Right cardiac atrium (tissue), 5 donors: ENCODE results near the gene PPP1R16B. TPM values are rescaled to one million over a fixed set of nuclear protein-coding genes. Genes with fewer than 3 reads are reported as not detected.
A peak's percentile ranks its signal among the peaks of the same experiment; 100 is the strongest.
"Not testable (repeated sequence)": the region's sequence is repeated elsewhere in the genome, so short reads cannot be mapped to it uniquely, and the experiment has no call there.

Experiments
- ATAC-seq, 2 donors: fragments of 200-7000 bp; cut with Tn5 transposase; one replicate each; pipeline versions ENCODE4 v1.8.0 to v1.9.1; 2020; ENCODE audit warnings: moderate library complexity in 2 of 2, mild to moderate bottlenecking in 1 of 2
- DNase-seq, 3 donors: peaks; one replicate each; pipeline ENCODE4 v3.0.0-alpha.2; 2020
- H3K27ac ChIP-seq: one replicate; pipeline ENCODE4 v1.5.1; 2013; ENCODE audit warnings: mild to moderate bottlenecking, low read length, control low read depth, moderate library complexity
- H3K27me3 ChIP-seq: one replicate; pipeline ENCODE4 v1.6.1; 2013; ENCODE audit not compliant: control insufficient read depth, insufficient read depth
- H3K4me1 ChIP-seq: one replicate; pipeline ENCODE4 v1.6.1; 2013; ENCODE audit warnings: low read length; ENCODE audit not compliant: control insufficient read depth, insufficient read depth
- H3K4me3 ChIP-seq: one replicate; pipeline ENCODE4 v1.5.1; 2013; ENCODE audit warnings: low read length, control low read depth
- H3K9me3 ChIP-seq: one replicate; pipeline ENCODE4 v1.6.1; 2013; ENCODE audit warnings: low read length; ENCODE audit not compliant: control insufficient read depth
- WGBS: extraction: QIAGEN DNeasy Blood & Tissue Kit; methylation state at CpG from one replicate; pipeline ENCODE4 v1.1.7; 2013; 5-methylcytosine and 5-hydroxymethylcytosine counted together
- intact Hi-C, 4 donors: fragments of 100-400 bp; cut with DNase I; formaldehyde crosslinking; loops; one replicate each; pipeline versions ENCODE4 v1.11.0 to v1.14.0; 2022 to 2023
- polyA plus RNA-seq: library from polyadenylated mRNA; stranded (reverse); fragments of 200-250 nt; gene quantifications from one replicate; pipeline ENCODE4 v1.2.3, GENCODE V29; 2013
- total RNA-seq, 4 donors: library from RNA; stranded (reverse); fragmentation: NEBNext Ultra II Directional; extraction: Animal tissue kit (Norgen Biotek cat#: 25700); gene quantifications; one replicate each; pipeline ENCODE4 v1.2.1, GENCODE V29; 2021
- donor health status: healthy with polysubstance abuse.
- donor health status: DM: no; HTN: yes; CAD: no.
- donor health status: DM: no; HTN: no; CAD: no.
- donor health status: DM: no; HTN: yes; CAD: no; lungs with severe emphysema.
- donor health status: DM: yes; HTN: yes; CAD: no.

Gene PPP1R16B
- total and polyA plus RNA-seq, 5 donors: 4.9 to 9.1 (median 5.5) TPM

DNA sequence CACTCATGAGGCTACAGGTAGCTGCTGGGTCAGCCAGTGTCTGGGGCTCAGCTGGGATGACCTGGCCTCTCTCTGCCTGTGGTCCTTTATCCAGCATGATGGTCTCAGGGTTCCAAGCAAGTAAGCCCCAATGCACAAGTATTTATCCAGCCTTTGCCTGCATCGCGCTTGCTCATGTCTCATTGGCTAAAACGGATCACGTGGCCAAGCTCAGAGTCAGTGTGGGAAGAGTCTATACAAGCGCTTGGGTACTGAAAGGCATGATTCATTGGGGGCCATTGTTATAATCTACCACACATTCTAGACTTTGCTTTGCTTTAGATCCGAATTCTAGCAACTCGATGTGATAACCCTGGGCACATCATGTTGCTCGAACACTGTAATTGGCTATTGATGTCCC is 48.3 kb downstream of the PPP1R16B start:
- DNase-seq (no peak), ATAC-seq (no peak)
- Histone ChIP-seq H3K27me3 (no peaks in the 10 kb centered on the region), H3K27ac (no peak overlapping the region), H3K4me3 (no peak overlapping the region), H3K9me3 (no peaks in the 10 kb centered on the region), H3K4me1 (no peaks in the 10 kb centered on the region)
- intact Hi-C loops: no loop called here
- 92% methylated on average over 8 of the region's 8 CpGs for WGBS

DNA sequence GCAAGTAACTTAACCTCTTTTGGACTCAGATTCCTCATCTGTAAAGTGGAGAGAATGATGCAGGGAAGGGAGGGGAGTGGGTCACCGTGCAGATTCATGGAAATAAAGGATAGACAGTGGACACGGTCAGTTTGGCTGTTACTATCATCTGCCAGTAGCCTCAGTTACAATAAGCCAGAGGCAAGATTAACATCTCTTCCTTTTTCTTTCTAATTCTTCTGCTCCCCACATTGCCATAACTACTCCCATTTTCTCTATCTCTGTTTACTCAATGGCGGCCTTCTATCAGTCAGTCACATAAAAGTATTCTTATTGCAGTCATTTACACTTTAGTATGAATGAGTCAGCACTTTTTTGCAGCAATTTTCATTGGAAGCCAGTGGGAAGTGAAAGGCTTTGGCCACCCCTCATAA is 49.2 kb downstream of the PPP1R16B start:
- Histone ChIP-seq H3K4me3 (no peak overlapping the region), H3K27me3 (no peaks in the 10 kb centered on the region), H3K9me3 (no peaks in the 10 kb centered on the region), H3K4me1 (no peaks in the 10 kb centered on the region), H3K27ac (no peak overlapping the region)
- ATAC-seq (no peak), DNase-seq (no peak)
- WGBS: 79% methylated on average over 3 of the region's 3 CpGs
- intact Hi-C loops: no loop called here

DNA sequence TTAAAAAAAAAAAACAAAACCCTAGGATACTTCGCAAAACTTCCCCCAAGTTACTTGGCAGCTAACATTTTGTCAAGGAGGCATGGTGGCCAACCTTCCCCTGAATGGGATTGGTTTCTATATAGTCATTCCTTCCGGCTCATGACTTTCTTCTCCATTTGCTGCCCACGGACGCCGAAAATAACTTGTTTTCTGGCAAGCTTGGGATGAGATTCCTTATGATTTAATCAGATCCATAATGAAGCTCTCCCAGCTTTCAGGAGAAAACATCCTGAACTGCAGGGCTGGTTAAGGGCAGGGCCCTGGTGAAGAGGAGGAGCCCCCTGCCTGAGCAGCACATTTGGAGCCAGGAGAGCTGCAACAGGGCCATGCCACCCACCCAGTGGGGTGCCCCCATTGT is 49.9 kb downstream of the PPP1R16B start:
- Histone ChIP-seq H3K4me1 (no peaks in the 10 kb centered on the region), H3K27me3 (no peaks in the 10 kb centered on the region), H3K27ac (no peak overlapping the region), H3K9me3 (no peaks in the 10 kb centered on the region), H3K4me3 (no peak overlapping the region)
- intact Hi-C loops: no loop called here
- WGBS: 57% methylated on average over 5 of the region's 5 CpGs
- no peak for DNase-seq
- no peak for ATAC-seq

DNA sequence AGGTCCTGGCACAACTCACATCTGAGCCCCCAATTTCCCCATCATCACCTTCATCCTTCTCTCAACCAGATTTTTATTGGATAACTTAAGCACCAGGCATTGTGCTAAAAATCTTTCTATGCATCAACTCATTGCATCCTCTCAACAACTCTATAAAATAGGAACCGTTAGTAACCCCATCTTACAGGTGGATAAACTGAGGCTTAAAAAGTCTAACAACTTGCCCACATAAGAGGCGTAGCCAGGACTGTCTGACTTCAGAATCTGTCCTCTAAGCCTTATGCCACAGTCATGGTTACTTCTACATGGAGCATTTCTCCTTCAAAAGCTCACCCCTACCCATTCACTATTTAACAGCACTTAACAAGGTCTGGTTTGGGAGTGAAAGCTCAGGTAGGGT is 51.1 kb downstream of the PPP1R16B start:
- intact Hi-C loops: no loop called here
- 90% methylated on average over 2 of the region's 2 CpGs for WGBS
- H3K9me3 ChIP-seq: no peaks in the 10 kb centered on the region
- ATAC-seq (no peak), DNase-seq (no peak)
- H3K27ac ChIP-seq: no peak overlapping the region
- H3K4me3 ChIP-seq: no peak overlapping the region
- H3K27me3 ChIP-seq: no peaks in the 10 kb centered on the region
- no peaks in the 10 kb centered on the region for H3K4me1 ChIP-seq

DNA sequence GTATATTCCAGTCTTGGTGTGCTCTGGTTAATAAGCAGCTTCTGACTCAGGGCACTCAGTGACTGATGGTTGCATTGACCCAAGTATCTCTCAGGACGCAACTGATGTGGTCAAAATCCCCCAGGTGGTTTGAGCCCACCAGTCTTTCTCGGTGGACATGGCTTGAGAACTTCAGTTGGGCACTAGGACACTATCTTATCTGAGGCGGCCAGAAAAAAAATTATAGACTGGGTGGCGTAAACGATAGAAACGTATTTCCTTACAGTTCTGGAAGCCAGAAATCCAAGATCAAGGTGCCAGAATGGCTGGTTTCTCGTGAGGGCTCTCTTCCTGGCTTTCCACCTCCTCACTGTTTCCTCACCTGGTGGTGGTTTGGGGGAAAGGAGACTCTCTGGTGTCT is 52.2 kb downstream of the PPP1R16B start:
- H3K9me3 ChIP-seq: no peaks in the 10 kb centered on the region
- H3K4me3 ChIP-seq: no peak overlapping the region
- no peaks in the 10 kb centered on the region for H3K27me3 ChIP-seq
- no peaks in the 10 kb centered on the region for H3K4me1 ChIP-seq
- DNase-seq (no peak), ATAC-seq (no peak)
- H3K27ac ChIP-seq: no peak overlapping the region
- intact Hi-C loops: no loop called here
- 81% methylated on average over 7 of the region's 7 CpGs for WGBS

DNA sequence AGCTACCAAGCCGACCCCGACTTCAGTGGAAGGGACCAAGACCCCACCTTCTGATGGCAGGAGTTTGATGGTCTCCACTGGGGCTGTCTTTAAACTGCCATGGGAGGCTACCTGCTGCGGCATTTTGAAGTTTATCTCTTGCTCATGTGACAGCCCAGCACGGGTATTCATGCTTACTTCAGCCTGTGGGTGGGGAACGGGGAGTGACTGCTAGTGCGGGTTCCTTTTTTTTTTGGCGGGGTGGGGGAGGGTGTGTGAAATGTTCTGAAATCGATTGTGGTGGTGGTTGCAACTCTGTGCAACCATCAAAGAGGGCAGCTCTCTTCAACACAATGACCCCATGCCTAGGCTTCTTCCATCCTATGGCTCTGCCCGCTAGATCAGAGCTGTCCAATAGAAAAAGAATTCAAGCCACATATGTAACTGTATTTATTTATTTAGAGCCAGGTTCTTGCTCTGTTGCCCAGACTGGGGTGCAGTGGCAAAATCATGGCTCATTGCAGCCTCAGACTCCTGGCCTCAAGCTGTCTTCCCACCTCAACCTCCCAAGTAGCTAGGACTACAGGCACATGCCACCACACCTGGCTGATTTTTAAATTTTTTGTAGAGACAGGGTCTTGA is 53.7 kb downstream of the PPP1R16B start:
- Histone ChIP-seq H3K9me3 (no peaks in the 10 kb centered on the region), H3K27me3 (no peaks in the 10 kb centered on the region), H3K4me1 (no peaks in the 10 kb centered on the region), H3K27ac (no peak overlapping the region), H3K4me3 (no peak overlapping the region)
- 59% methylated on average over 9 of the region's 9 CpGs for WGBS
- intact Hi-C loops: no loop called here
- DNase-seq (no peak), ATAC-seq (no peak)

DNA sequence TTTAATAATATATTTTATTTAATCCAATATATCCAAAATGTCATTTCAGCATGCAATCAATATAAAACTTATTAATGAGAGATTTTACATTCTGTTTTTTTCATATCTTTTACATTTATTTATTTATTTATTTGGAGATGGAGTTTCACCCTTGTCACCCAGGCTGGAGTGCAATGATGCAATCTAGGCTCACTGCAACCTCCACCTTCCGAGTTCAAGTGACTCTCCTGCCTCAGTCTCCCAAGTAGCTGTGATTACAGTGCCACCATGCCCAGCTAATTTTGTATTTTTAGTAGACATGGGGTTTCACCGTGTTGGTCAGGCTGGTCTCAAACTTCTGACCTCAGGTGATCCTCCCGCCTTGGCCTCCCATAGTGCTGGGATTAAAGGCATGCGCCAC is 54.4 kb downstream of the PPP1R16B start:
- H3K9me3 ChIP-seq, H3K4me1 ChIP-seq, H3K4me3 ChIP-seq, ATAC-seq, H3K27me3 ChIP-seq, DNase-seq, intact Hi-C loops, H3K27ac ChIP-seq: not testable (repeated sequence)
- WGBS: 90% methylated on average over 4 of the region's 4 CpGs

DNA sequence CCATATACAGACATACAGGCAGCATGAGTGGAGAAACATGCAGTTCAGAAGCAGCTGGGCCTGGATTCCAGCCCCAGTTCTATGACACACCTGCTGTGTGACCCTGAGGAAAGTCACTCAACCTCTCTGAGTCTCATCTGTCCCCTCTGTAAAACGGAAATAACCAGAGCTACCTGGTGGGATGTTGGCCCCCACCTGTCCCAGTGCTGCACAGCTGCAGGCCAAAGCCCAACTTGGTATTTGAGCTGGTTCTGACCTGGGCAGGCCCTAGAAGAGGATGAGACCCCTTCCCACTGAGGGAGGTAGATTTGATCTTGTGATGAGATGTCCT is 55.5 kb downstream of the PPP1R16B start:
- 79% methylated on average over 1 of the region's 1 CpG for WGBS
- intact Hi-C loops: no loop called here

DNA sequence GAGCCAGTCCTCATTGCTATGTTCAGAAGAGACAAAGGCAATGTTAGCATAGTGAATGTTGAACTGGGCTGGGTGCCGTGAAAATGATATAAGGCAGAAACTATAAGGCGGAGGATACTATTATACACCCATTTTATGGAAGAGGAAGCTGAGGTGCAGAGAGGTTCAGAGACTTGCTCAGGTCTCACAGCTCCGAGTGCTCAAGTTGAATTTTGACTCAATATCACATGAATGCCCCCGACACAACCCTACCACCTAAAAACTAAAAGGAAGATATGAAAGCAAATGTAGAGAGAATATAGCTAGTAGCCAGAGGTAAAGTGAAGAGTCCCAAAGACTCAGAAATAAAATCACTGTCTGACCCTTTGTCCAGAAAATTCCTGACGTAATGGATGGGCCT is 56.7 kb downstream of the PPP1R16B start:
- DNase-seq: no peak
- Histone ChIP-seq H3K27ac (no peak overlapping the region), H3K27me3 (no peaks in the 10 kb centered on the region), H3K9me3 (no peaks in the 10 kb centered on the region), H3K4me3 (no peak overlapping the region), H3K4me1 (no peaks in the 10 kb centered on the region)
- 86% methylated on average over 5 of the region's 5 CpGs for WGBS
- intact Hi-C loops: no loop called here
- ATAC-seq: no peak

More for the DNA sequence above, 55.5 kb downstream of the PPP1R16B start:
- H3K27me3 ChIP-seq: no peaks in the 10 kb centered on the region
- no peak for DNase-seq
- H3K9me3 ChIP-seq: no peaks in the 10 kb centered on the region
- no peaks in the 10 kb centered on the region for H3K4me1 ChIP-seq
- ATAC-seq: peak in 1 of 2 donors; percentile 17
- no peak overlapping the region for H3K27ac ChIP-seq
- H3K4me3 ChIP-seq: no peak overlapping the region

DNA sequence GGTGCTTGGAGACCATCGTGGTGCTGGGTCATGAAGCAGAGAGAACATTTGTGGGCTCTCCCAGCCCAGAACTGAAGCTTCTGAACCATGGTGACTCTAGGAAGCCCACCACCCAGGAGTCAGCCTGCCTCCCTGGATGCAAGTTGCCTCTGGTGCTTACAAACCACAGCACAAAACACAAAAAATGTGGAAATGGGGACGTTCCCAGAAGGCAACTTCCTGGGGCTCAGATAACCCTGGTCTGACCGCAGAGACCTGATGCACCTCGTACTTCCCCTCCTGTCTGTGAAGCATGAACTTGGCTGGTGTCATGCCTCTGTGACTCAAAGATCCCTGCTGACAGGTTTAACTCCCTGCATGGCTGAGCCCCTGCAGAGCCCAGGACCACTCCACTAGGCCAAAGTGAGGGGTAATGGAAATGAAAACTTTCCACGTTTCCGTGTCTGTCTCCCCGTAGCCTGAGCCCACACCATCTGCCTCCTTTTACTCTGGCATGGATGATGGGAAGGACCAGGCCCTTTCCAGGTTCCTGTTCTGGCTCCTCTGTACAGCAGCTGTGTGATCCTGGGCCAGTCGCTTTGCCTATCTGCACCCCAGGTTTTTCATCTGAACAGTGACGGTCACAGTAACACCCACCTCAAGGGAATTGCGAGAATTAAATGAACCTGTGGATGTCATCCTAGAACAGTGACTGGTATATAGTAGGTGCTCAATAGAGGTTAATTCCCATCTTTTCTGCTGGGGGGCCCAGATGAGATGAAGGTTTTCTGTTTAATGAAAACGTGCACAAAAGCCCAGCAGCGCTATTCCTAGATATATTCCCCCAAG is 57.7 kb downstream of the PPP1R16B start:
- Histone ChIP-seq H3K4me3 (no peak overlapping the region), H3K9me3 (no peaks in the 10 kb centered on the region), H3K27me3 (no peaks in the 10 kb centered on the region), H3K27ac (no peak overlapping the region), H3K4me1 (no peaks in the 10 kb centered on the region)
- no peak for DNase-seq
- WGBS: 53% methylated on average over 12 of the region's 12 CpGs
- ATAC-seq: peak in 1 of 2 donors; percentile 49
- intact Hi-C loops: no loop called here

DNA sequence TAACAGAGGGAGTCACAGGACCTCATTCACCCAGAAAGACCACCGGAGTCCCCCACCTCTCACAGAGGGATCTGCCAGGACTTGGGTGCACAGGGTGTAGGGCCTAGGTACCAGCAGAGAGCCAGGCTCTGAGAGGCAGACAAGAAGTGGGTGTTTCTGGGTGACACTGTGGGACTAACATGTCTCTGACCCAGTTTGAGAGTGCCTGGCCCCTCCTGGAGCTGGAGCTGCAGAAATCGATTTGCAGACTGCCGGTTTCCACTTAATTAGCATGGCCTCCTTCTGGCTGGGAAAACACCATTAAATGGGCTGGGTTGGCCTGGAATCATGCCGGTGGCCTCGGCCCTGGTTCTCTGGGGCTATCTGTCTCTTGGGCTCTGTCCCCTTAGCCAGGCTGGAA is 59.2 kb downstream of the PPP1R16B start:
- Histone ChIP-seq H3K9me3 (no peaks in the 10 kb centered on the region), H3K4me3 (no peak overlapping the region), H3K27ac (no peak overlapping the region), H3K4me1 (no peaks in the 10 kb centered on the region), H3K27me3 (no peaks in the 10 kb centered on the region)
- ATAC-seq (no peak), DNase-seq (no peak)
- intact Hi-C loops: no loop called here
- WGBS: 70% methylated on average over 5 of the region's 5 CpGs
